Central memory CD8-positive, alpha-beta T cell (primary cell): ENCODE measurements around the gene CPEB3.
A peak's percentile ranks its signal among the peaks of the same experiment; 100 is the strongest.

Experiments used
- ATAC-seq: fragments of 150-1000 bp; cut with Tn5 transposase; replicated peaks from 2 replicates; pipeline ENCODE4 v1.10.0; 2022; ENCODE audit warnings: mild to moderate bottlenecking, moderate FRiP score, moderate number of reproducible peaks; ENCODE audit not compliant: poor library complexity, severe bottlenecking; ENCODE audit errors: extremely low read depth
- DNase-seq, 2 donors: peaks; one replicate each; pipeline ENCODE4 v3.0.0; 2021; ENCODE audit warnings: low spot score in 2 of 2
- H3K27ac Mint-ChIP-seq: one replicate; pipeline ENCODE4 v1.8.0; 2022; ENCODE audit warnings: low read depth, mild to moderate bottlenecking, moderate library complexity, mixed read lengths
- H3K27me3 Mint-ChIP-seq: one replicate; pipeline ENCODE4 v1.8.0; 2022; ENCODE audit warnings: mixed read lengths
- H3K36me3 Mint-ChIP-seq: one replicate; pipeline ENCODE4 v1.8.0; 2022; ENCODE audit warnings: mild to moderate bottlenecking, moderate library complexity, mixed read lengths; ENCODE audit not compliant: insufficient read depth
- H3K4me1 Mint-ChIP-seq: one replicate; pipeline ENCODE4 v1.8.0; 2022; ENCODE audit warnings: mixed read lengths
- H3K4me3 Mint-ChIP-seq: one replicate; pipeline ENCODE4 v1.8.0; 2022; ENCODE audit warnings: mild to moderate bottlenecking, moderate library complexity, mixed read lengths
- H3K9me3 Mint-ChIP-seq: one replicate; pipeline ENCODE4 v1.8.0; 2022; ENCODE audit warnings: mixed read lengths

Gene CPEB3

DNA sequence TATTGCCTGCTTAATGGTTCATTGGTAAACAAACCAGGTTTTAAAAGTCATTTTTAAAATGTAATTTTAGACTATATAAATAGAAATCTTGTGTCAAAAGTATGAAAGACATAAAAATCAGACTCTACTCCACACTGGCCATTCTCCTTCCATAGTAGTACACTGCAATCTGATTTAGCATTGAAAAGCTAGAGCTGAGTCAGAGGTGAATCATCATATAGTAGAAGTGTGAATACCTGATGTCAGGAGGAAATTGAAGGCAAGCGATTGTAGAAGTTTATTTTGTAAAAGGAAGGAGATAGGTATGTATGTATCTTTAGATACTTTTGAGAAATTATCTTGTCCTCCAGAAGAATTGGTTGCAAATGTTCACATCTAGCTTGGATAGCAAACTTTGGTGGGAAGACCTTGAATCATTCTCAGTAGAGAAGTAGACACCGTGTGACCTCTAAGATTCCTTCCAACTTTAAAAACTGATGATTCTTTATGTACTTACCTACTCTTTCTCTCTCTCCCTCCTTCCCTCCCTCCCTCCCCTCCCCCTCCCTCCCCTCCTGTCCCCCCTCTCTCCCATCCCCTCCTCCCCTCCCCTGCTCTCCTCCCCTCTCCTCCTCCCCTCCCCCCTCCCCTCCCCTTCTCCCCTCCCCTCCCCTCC, 279.2 kb downstream of the CPEB3 start:
- Mint-ChIP-seq H3K36me3 (peaks cover 32% of the 10 kb centered on the region), H3K27ac (no peak overlapping the region), H3K4me1 (peaks cover 13% of the 10 kb centered on the region), H3K9me3 (no peaks in the 10 kb centered on the region), H3K4me3 (no peak overlapping the region), H3K27me3 (no peaks in the 10 kb centered on the region)
- DNase-seq (no peak), ATAC-seq (no peak)

DNA sequence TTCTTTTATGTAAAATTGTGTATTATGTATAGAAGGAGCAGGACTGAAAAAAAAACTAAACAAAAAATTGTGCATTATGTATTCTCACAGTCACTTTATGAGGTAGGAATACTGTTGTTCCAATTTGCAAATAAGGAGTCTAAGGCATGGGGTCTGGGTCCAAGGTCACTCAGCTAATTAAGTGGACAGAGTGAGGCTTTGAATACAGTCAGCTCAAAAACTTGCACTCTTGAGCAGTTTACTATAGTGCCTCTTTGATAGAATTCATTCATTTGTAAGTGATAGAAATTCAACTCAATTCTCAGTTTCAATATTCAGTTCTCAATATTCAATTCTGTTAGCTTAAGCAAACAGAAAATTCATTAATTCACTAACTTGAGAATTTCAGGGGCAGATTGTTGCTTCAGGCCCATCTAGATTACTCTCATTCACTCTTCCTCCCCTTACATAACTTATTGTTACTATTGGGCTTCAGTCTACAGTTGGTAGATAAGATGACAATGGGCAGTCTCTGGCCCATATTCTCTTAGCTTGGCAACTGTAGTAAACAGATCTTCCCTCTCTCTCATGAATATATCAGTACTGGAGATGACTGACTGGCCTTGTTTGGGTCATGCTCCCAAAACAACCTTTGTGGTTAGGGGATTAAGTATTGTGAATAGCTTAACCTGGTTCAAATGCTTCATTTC, 280.7 kb downstream of the CPEB3 start:
- no peak for ATAC-seq
- no peaks in the 10 kb centered on the region for H3K9me3 Mint-ChIP-seq
- H3K36me3 Mint-ChIP-seq = peaks cover 32% of the 10 kb centered on the region
- no peak overlapping the region for H3K27ac Mint-ChIP-seq
- no peaks in the 10 kb centered on the region for H3K27me3 Mint-ChIP-seq
- DNase-seq = no peak
- no peak overlapping the region for H3K4me3 Mint-ChIP-seq
- H3K4me1 Mint-ChIP-seq = peaks cover 17% of the 10 kb centered on the region

DNA sequence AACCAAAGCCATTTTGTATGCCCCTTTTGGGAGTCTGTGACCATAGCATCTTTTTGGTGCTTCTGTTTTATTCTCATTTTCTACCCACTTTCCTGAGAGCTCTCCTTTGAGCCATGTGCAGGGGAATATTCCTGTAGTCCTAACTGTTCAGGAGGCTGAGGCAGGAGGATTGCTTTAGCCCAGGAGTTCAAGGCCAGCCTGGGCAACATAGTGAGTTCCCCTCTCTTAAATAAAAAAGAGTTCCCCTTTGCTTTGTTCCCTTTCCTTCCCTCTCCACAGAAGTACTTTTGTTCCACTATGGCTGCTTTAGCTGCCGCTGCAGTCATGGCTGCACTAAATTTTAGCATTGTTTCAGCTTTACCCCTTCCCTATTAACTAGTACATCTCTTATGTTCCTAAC, 281.4 kb downstream of the CPEB3 start:
- no peak overlapping the region for H3K27ac Mint-ChIP-seq
- no peaks in the 10 kb centered on the region for H3K27me3 Mint-ChIP-seq
- no peak overlapping the region for H3K4me3 Mint-ChIP-seq
- no peak for DNase-seq
- peaks cover 17% of the 10 kb centered on the region for H3K4me1 Mint-ChIP-seq
- H3K9me3 Mint-ChIP-seq = no peaks in the 10 kb centered on the region
- no peak for ATAC-seq
- H3K36me3 Mint-ChIP-seq = peaks cover 30% of the 10 kb centered on the region

DNA sequence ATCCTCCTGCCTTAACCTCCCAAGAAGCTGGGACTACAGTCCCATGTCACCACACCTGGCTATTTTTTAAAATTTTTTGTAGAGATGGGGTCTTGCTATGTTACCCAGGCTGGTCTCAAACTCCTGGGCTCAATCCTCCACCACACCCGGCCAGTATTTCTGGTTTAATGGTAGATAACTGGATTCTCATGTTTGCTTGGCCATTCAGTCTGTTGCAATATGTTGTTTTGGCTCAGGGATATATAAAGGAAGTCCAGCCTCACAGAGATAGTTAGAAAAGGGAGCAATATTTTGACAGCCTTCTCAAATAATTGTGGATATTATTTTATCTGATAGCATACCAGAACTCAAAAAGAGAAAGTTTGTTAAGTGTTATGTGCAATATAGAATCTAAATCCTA, 284.9 kb downstream of the CPEB3 start:
- Mint-ChIP-seq H3K9me3 (no peaks in the 10 kb centered on the region), H3K27me3 (no peaks in the 10 kb centered on the region), H3K27ac (peak overlapping the region; percentile 38), H3K4me1 (peaks cover 17% of the 10 kb centered on the region), H3K36me3 (peaks cover 27% of the 10 kb centered on the region), H3K4me3 (no peak overlapping the region)
- ATAC-seq (no peak), DNase-seq (no peak)

DNA sequence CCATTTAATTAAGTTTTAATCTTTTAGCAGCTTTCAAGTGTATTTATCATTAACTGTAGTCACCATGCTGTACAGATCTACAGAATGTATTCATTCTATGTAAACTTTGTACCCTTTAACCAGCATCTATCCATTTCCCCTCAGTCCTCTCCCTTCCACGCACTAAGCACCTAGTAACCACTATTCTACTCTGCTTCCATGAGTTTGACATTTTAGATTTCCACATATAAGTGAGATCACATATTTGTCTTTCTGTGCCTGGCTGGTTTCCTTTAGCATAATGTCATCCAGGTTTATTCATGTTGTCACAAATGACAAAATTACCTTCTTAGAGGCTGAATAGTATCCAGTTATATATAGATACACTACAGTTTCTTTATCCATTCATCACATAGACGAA, 287.6 kb downstream of the CPEB3 start:
- ATAC-seq = no peak
- Mint-ChIP-seq H3K36me3 (peaks cover 27% of the 10 kb centered on the region), H3K4me3 (no peak overlapping the region), H3K9me3 (no peaks in the 10 kb centered on the region), H3K27me3 (no peaks in the 10 kb centered on the region), H3K4me1 (peaks cover 4% of the 10 kb centered on the region), H3K27ac (no peak overlapping the region)
- DNase-seq = no peak

DNA sequence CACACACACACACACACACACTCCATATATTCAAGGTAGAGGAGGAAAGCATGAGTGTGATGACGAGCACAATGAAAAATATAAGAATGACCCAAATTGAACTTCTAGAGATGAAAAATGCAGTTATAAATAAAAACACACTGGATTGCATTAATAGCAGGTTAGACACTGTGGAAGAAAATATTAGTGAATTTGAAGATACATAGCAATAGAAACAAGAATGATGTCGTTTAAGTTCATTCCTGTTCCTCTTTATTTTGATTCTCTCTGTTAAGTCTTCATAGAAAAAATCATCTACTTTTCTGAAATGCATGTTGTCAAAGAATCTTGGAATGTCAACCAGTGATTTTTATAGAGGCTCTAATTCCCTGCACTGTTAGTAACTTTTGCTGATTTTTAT, 288.9 kb downstream of the CPEB3 start:
- ATAC-seq (no peak), DNase-seq (no peak)
- Mint-ChIP-seq H3K27ac (no peak overlapping the region), H3K9me3 (no peaks in the 10 kb centered on the region), H3K4me3 (no peak overlapping the region), H3K36me3 (peaks cover 29% of the 10 kb centered on the region), H3K27me3 (no peaks in the 10 kb centered on the region), H3K4me1 (peaks cover 4% of the 10 kb centered on the region)

DNA sequence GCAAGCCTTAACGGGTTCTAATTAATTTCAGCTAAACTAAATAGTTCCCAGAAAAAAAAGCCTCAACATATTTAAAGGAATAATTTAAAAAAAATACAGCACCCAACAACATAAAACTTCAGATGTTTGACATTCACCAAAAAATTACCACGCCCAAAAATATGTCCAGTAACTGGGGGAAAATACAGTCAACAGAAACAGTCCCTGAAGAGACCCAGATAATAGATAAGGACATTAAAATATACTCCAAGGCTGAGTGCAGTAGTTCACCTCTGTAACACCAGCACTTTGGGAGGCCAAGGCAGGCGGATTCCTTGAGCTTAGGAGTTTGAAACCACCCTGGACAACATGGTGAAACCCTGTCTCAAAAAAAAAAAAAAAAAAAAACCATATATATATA, 289.3 kb downstream of the CPEB3 start:
- H3K27me3 Mint-ChIP-seq = no peaks in the 10 kb centered on the region
- ATAC-seq = no peak

More for the DNA sequence above, 289.3 kb downstream of the CPEB3 start:
- DNase-seq = no peak
- Mint-ChIP-seq H3K36me3 (peaks cover 29% of the 10 kb centered on the region), H3K4me1 (peaks cover 4% of the 10 kb centered on the region), H3K27ac (no peak overlapping the region), H3K4me3 (no peak overlapping the region), H3K9me3 (no peaks in the 10 kb centered on the region)
